Activated CD4-positive, alpha-beta T cell treated with anti-CD3 and anti-CD28 coated beads, Interleukin-2, amount 10 ng/mL, durations not matched to agents 7 days and 5 days (primary cell): ENCODE measurements around the gene SAMD4A. TPM values are rescaled to one million over a fixed set of nuclear protein-coding genes. Genes with fewer than 3 reads are reported as not detected.
"Not testable (repeated sequence)": the region's sequence is repeated elsewhere in the genome, so short reads cannot be mapped to it uniquely, and the experiment has no call there.

Source experiments
- CTCF ChIA-PET: fragments of 350-600 bp; sonication (Branson Sonifier 250); formaldehyde crosslinking; loops from one replicate; lab custom pipeline; 2021; ENCODE audit warnings: antibody characterized with exemption; lab: Charles Lee
- POLR2A ChIA-PET: fragments of 350-600 bp; sonication (Branson Sonifier 250); formaldehyde crosslinking; loops from one replicate; lab custom pipeline; 2021; ENCODE audit warnings: antibody characterized with exemption; lab: Charles Lee
- DNase-seq: peaks from one replicate; pipeline ENCODE4 v3.0.0-alpha.2; 2020
- H3K27ac Mint-ChIP-seq: one replicate; pipeline ENCODE4 v1.8.0; 2021; ENCODE audit warnings: mild to moderate bottlenecking, moderate library complexity, mixed read lengths
- H3K27me3 Mint-ChIP-seq: one replicate; pipeline ENCODE4 v1.8.0; 2021; ENCODE audit warnings: mixed read lengths
- H3K36me3 Mint-ChIP-seq: one replicate; pipeline ENCODE4 v1.8.0; 2021; ENCODE audit warnings: low read depth, mixed read lengths
- H3K4me1 Mint-ChIP-seq: one replicate; pipeline ENCODE4 v1.8.0; 2021; ENCODE audit warnings: mixed read lengths
- H3K4me3 Mint-ChIP-seq: one replicate; pipeline ENCODE4 v1.8.0; 2021; ENCODE audit warnings: mild to moderate bottlenecking, moderate library complexity, mixed read lengths
- H3K9me3 Mint-ChIP-seq: one replicate; pipeline ENCODE4 v1.8.0; 2021; ENCODE audit warnings: mixed read lengths
- total RNA-seq, 2 experiments: library from RNA; stranded (reverse); gene quantifications; one replicate each; pipeline ENCODE4 v1.2.3, GENCODE V29; 2021

The SAMD4A gene
- total RNA-seq, 2 experiments from 2014 or later, result 0.54 to 0.62 TPM

- H3K4me1 Mint-ChIP-seq, result no peaks in the 10 kb centered on the region
- ChIA-PET POLR2A (no interaction called here), CTCF (interaction anchor here (0.6 kb wide), 1 partner anchor 88 kb away, joined by 3 read pairs; no protein-coding TSS in a partner anchor)
- H3K9me3 Mint-ChIP-seq, result no peaks in the 10 kb centered on the region
- no peak overlapping the region for H3K4me3 Mint-ChIP-seq
- no peak for DNase-seq
- no peak overlapping the region for H3K27ac Mint-ChIP-seq
- H3K36me3 Mint-ChIP-seq, result no peaks in the 10 kb centered on the region
- peaks cover 3% of the 10 kb centered on the region for H3K27me3 Mint-ChIP-seq
These were observed 39.2 kb downstream of the SAMD4A start for GRCh38 chr14:54606178-54606577.

- Mint-ChIP-seq H3K4me3 (no peak overlapping the region), H3K27me3 (peaks cover 3% of the 10 kb centered on the region), H3K27ac (no peak overlapping the region), H3K36me3 (no peaks in the 10 kb centered on the region), H3K4me1 (no peaks in the 10 kb centered on the region), H3K9me3 (no peaks in the 10 kb centered on the region)
- CTCF ChIA-PET, result no interaction called here
- no peak for DNase-seq
- POLR2A ChIA-PET, result no interaction called here
These were observed 39.8 kb downstream of the SAMD4A start for GRCh38 chr14:54606631-54607133.

- Mint-ChIP-seq H3K4me1 (no peaks in the 10 kb centered on the region), H3K36me3 (no peaks in the 10 kb centered on the region), H3K27ac (no peak overlapping the region), H3K27me3 (peaks cover 3% of the 10 kb centered on the region), H3K9me3 (no peaks in the 10 kb centered on the region), H3K4me3 (no peak overlapping the region)
- POLR2A ChIA-PET, result no interaction called here
- no peak for DNase-seq
- CTCF ChIA-PET, result interaction anchor here (1.2 to 1.7 kb wide), 2 partner anchors 30 to 164 kb away, joined by 3 to 4 read pairs; no protein-coding TSS in a partner anchor
These were observed 42.6 kb downstream of the SAMD4A start for GRCh38 chr14:54609576-54609975.

- CTCF ChIA-PET, result interaction anchor here (1.2 to 1.7 kb wide), 2 partner anchors 30 to 163 kb away, joined by 3 to 4 read pairs; no protein-coding TSS in a partner anchor
These were observed 43.4 kb downstream of the SAMD4A start for GRCh38 chr14:54610051-54610977.

GRCh38 chr14:54614296-54614695, 47.4 kb downstream of the SAMD4A start:
- DNase-seq, result no peak
- POLR2A ChIA-PET, result no interaction called here
- CTCF ChIA-PET, result no interaction called here
- Mint-ChIP-seq H3K27me3 (no peaks in the 10 kb centered on the region), H3K4me3 (no peak overlapping the region), H3K4me1 (peaks cover 3% of the 10 kb centered on the region), H3K36me3 (no peaks in the 10 kb centered on the region), H3K9me3 (no peaks in the 10 kb centered on the region), H3K27ac (no peak overlapping the region)

More at GRCh38 chr14:54610051-54610977, 43.4 kb downstream of the SAMD4A start:
- H3K9me3 Mint-ChIP-seq, result no peaks in the 10 kb centered on the region
- no peaks in the 10 kb centered on the region for H3K36me3 Mint-ChIP-seq
- H3K27me3 Mint-ChIP-seq, result peaks cover 3% of the 10 kb centered on the region
- no peak overlapping the region for H3K27ac Mint-ChIP-seq
- DNase-seq, result no peak
- no peak overlapping the region for H3K4me3 Mint-ChIP-seq
- POLR2A ChIA-PET, result no interaction called here
- no peaks in the 10 kb centered on the region for H3K4me1 Mint-ChIP-seq

GRCh38 chr14:54617467-54617866, 50.5 kb downstream of the SAMD4A start:
- peaks cover 4% of the 10 kb centered on the region for H3K36me3 Mint-ChIP-seq
- no peak for DNase-seq
- H3K9me3 Mint-ChIP-seq, result peaks cover 4% of the 10 kb centered on the region
- ChIA-PET CTCF (interaction anchor here (1.3 kb wide), 1 partner anchor 16 kb away, joined by 3 read pairs; no protein-coding TSS in a partner anchor), POLR2A (no interaction called here)
- no peaks in the 10 kb centered on the region for H3K27me3 Mint-ChIP-seq
- peaks cover 7% of the 10 kb centered on the region for H3K4me1 Mint-ChIP-seq
- H3K4me3 Mint-ChIP-seq, result no peak overlapping the region
- H3K27ac Mint-ChIP-seq, result no peak overlapping the region

DNA sequence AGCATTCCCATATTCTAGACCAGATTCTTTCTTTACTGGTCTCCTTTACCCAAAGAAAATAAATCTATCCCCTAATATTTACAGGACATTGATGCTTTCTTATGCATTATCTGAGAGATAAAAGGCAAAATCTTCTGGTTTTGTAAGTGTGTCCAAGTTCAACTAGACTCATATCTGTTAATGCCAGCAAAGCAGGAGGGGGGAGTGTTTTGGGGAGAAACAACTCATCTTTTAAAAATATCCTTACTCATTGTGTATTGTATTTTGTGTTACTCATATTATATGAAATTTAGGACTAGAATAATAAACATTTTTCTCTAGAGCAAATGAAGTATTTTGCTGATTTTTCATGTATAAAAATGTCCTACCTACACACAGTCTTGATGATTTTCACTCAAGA, 54.8 kb downstream of the SAMD4A start:
- Mint-ChIP-seq H3K27ac (no peak overlapping the region), H3K4me1 (peaks cover 25% of the 10 kb centered on the region), H3K36me3 (peaks cover 9% of the 10 kb centered on the region), H3K9me3 (peaks cover 14% of the 10 kb centered on the region), H3K27me3 (no peaks in the 10 kb centered on the region), H3K4me3 (no peak overlapping the region)
- DNase-seq, result no peak
- POLR2A ChIA-PET, result no interaction called here
- CTCF ChIA-PET, result interaction anchor here (0.6 to 1.1 kb wide), 5 partner anchors 16 to 152 kb away, joined by 3 to 4 read pairs (median 3); no protein-coding TSS in a partner anchor

GRCh38 chr14:54622192-54622958, 55.4 kb downstream of the SAMD4A start:
- no peak for DNase-seq
- H3K27ac Mint-ChIP-seq, result peak overlapping the region; percentile 44
- no peaks in the 10 kb centered on the region for H3K27me3 Mint-ChIP-seq
- CTCF ChIA-PET, result interaction anchor here (0.6 to 1.3 kb wide), 6 partner anchors 11 to 151 kb away, joined by 3 to 5 read pairs (median 4); no protein-coding TSS in a partner anchor
- POLR2A ChIA-PET, result no interaction called here
- H3K4me1 Mint-ChIP-seq, result peaks cover 31% of the 10 kb centered on the region
- peaks cover 14% of the 10 kb centered on the region for H3K9me3 Mint-ChIP-seq
- H3K4me3 Mint-ChIP-seq, result no peak overlapping the region
- peaks cover 13% of the 10 kb centered on the region for H3K36me3 Mint-ChIP-seq

- Mint-ChIP-seq H3K27me3 (no peaks in the 10 kb centered on the region), H3K4me3 (no peak overlapping the region), H3K9me3 (peaks cover 14% of the 10 kb centered on the region), H3K27ac (no peak overlapping the region), H3K36me3 (peaks cover 20% of the 10 kb centered on the region), H3K4me1 (peaks cover 41% of the 10 kb centered on the region)
- CTCF ChIA-PET, result interaction anchor here (1.3 kb wide), 1 partner anchor 10 kb away, joined by 5 read pairs; no protein-coding TSS in a partner anchor
- POLR2A ChIA-PET, result no interaction called here
- no peak for DNase-seq
These were observed 56.5 kb downstream of the SAMD4A start for GRCh38 chr14:54623279-54624004.

- CTCF ChIA-PET, H3K27ac Mint-ChIP-seq, POLR2A ChIA-PET, H3K4me3 Mint-ChIP-seq, H3K27me3 Mint-ChIP-seq, DNase-seq: not testable (repeated sequence)
- H3K36me3 Mint-ChIP-seq, result peaks cover 24% of the 10 kb centered on the region
- peaks cover 45% of the 10 kb centered on the region for H3K4me1 Mint-ChIP-seq
- peaks cover 19% of the 10 kb centered on the region for H3K9me3 Mint-ChIP-seq
These were observed 57.1 kb downstream of the SAMD4A start for GRCh38 chr14:54624005-54624358.

DNA sequence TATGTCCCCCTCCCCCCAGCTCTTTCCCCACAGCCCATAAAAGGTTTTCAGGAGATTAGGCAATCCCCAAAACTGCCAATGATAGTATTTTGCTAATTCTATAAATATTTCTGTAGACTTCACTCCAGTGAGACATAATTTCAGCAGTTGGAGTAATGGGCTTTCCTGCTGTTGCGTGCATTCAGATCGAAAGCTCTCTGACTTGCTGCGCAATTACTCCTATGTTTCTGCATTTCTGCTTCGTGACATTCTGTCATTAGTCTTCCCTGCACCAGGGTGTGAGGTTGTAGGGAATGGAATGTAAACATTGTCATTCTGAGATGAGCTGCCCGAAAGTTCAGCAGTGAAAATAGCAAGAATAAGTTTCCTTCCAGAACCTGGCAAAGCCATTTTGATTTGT, 58.2 kb downstream of the SAMD4A start:
- POLR2A ChIA-PET, result no interaction called here
- peaks cover 23% of the 10 kb centered on the region for H3K36me3 Mint-ChIP-seq
- peak overlapping the region; percentile 25 for H3K27ac Mint-ChIP-seq
- no peak for DNase-seq
- no peak overlapping the region for H3K4me3 Mint-ChIP-seq
- H3K27me3 Mint-ChIP-seq, result no peaks in the 10 kb centered on the region
- CTCF ChIA-PET, result interaction anchor here (1.1 to 1.2 kb wide), 2 partner anchors 61 to 149 kb away, joined by 3 to 5 read pairs; no protein-coding TSS in a partner anchor
- peaks cover 54% of the 10 kb centered on the region for H3K4me1 Mint-ChIP-seq
- peaks cover 19% of the 10 kb centered on the region for H3K9me3 Mint-ChIP-seq

DNA sequence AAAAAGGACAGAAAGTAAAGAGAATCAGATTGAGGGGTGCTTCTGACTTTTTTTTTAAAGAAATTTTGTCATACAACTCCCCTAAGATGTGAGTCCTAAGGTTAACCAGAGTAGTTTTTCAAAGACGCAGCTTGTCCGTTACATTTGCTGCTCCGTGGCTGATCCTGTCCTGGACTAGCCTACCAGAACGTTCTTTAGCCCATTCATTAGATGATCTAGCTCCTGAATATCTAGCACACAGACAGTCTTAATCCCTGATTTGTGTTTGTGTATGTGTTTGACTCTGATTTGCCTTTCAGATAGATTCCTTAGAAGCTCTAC, 60.3 kb downstream of the SAMD4A start:
- H3K27me3 Mint-ChIP-seq, result no peaks in the 10 kb centered on the region
- H3K9me3 Mint-ChIP-seq, result peaks cover 23% of the 10 kb centered on the region
- peaks cover 22% of the 10 kb centered on the region for H3K36me3 Mint-ChIP-seq
- ChIA-PET POLR2A (no interaction called here), CTCF (interaction anchor here (0.6 to 1.5 kb wide), 10 partner anchors 10 to 1410 kb away, joined by 3 to 4 read pairs (median 3); no protein-coding TSS in a partner anchor)
- no peak for DNase-seq
- H3K4me3 Mint-ChIP-seq, result peak overlapping the region; percentile 68
- H3K27ac Mint-ChIP-seq, result peak overlapping the region; percentile 96
- peaks cover 57% of the 10 kb centered on the region for H3K4me1 Mint-ChIP-seq
